Hair follicular keratinocyte (primary cell): ENCODE measurements around the gene ALKBH1. TPM values are rescaled to one million over a fixed set of nuclear protein-coding genes. Genes with fewer than 3 reads are reported as not detected.

Experiments
- total RNA-seq: library from RNA; depleted of rRNA; stranded (reverse); fragments of >200 nt; gene quantifications from 2 replicates; pipeline ENCODE4 v1.2.3, GENCODE V29; 2015

The ALKBH1 gene
- 7.1 and 15.3 TPM in 2 replicates for total RNA-seq

DNA sequence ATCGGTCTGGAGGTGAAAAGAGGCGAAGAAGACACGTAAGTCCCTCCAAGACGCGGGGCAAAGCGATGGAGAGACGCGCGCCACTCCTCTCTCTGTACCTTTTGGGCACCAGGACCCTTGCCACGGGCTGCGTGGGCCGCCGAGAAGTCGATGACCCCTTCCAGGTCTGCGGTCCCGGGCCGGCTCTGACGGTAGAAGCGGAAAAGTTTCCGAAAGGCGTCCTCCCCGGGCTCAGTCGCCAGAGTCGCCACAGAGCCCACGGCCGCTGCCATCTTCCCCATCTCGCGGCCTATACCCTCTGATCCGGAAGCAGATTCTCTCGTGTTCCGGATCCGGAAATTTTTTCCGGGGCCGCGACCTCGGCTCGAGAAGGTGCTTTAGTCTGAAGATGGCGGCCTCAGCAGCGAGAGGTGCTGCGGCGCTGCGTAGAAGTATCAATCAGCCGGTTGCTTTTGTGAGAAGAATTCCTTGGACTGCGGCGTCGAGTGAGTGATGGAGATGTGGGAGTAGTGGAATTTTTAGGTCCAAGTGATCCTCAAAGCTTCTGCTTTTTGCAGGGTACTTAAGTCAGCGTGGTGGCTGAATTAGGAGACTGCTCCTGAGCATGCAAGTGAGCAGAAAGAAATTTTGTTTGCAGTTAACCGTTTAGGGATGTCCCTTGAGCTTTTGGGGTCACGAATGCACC, at the start of gene ALKBH1, which contains the start of gene SLIRP:
Gene ALKBH1 (minus strand): TSS at position 300 of the 685 bp plus-strand sequence. CDS start 19 bp downstream, at position 281.
Gene SLIRP (plus strand): TSS at position 380 of the 685 bp plus-strand sequence. CDS start 9 bp downstream, at position 389.

Other genes starting within 250 kb of the ALKBH1 start
- 108 and 213 TPM in 2 replicates for gene AHSA1, start 249.9 kb downstream of the ALKBH1 start, total RNA-seq
- 0.11 TPM in 1 of 2 replicates, not detected in the other for gene ISM2, start 209.2 kb downstream of the ALKBH1 start, total RNA-seq
- gene SPTLC2, start 91.4 kb downstream of the ALKBH1 start, total RNA-seq = 17.5 and 23.3 TPM in 2 replicates
- 328 and 465 TPM in 2 replicates for gene SLIRP, start 80 bp upstream of the ALKBH1 start, total RNA-seq
- 47.8 and 56.7 TPM in 2 replicates for gene SNW1, start 53.1 kb upstream of the ALKBH1 start, total RNA-seq
- gene ADCK1, start 92.1 kb upstream of the ALKBH1 start, total RNA-seq = 4.0 and 4.7 TPM in 2 replicates